Ammon's horn (tissue), 1 donor: ENCODE measurements around the gene HIPK4.
A peak's percentile ranks its signal among the peaks of the same experiment; 100 is the strongest.
"Not testable (repeated sequence)": the region's sequence is repeated elsewhere in the genome, so short reads cannot be mapped to it uniquely, and the experiment has no call there.

Source experiments
- DNase-seq: peaks from one replicate; pipeline ENCODE4 v3.0.0-alpha.2; 2016; ENCODE audit warnings: low spot score

The HIPK4 gene

GRCh38 chr19:40339018-40339728 lies 50.8 kb downstream of the HIPK4 start:
- DNase-seq = no peak

- no peak for DNase-seq
These were observed 52.4 kb downstream of the HIPK4 start for GRCh38 chr19:40337594-40337993.

GRCh38 chr19:40337107-40337506 lies 52.9 kb downstream of the HIPK4 start:
- DNase-seq = no peak

- DNase-seq = no peak
These were observed 53.4 kb downstream of the HIPK4 start for GRCh38 chr19:40336601-40336900.

GRCh38 chr19:40335855-40336600 lies 54.0 kb downstream of the HIPK4 start:
- DNase-seq = no peak

GRCh38 chr19:40335101-40335500 lies 54.9 kb downstream of the HIPK4 start:
- DNase-seq = no peak

- not testable (repeated sequence) for DNase-seq
These were observed 56.9 kb downstream of the HIPK4 start for GRCh38 chr19:40333083-40333482.

- peak; percentile 78 for DNase-seq
These were observed 57.3 kb downstream of the HIPK4 start for GRCh38 chr19:40332669-40333068.

- no peak for DNase-seq
These were observed 58.9 kb downstream of the HIPK4 start for GRCh38 chr19:40331052-40331451.
